GM12878 (cell line): ENCODE measurements around the gene SYNDIG1. TPM values are rescaled to one million over a fixed set of nuclear protein-coding genes. Genes with fewer than 3 reads are reported as not detected.

Experiments used
- IKZF2 ChIP-seq, 2 experiments: fragments of 450-650 bp; IDR thresholded peaks; 2 replicates each; pipeline ENCODE4 v1.6.1; 2017; ENCODE audit warnings: mild to moderate bottlenecking in 2 of 2, moderate library complexity in 2 of 2
- MYB ChIP-seq: fragments of 150-350 bp; IDR thresholded peaks from 2 replicates; pipeline ENCODE4 v1.6.1; 2014; ENCODE audit warnings: mild to moderate bottlenecking, low read depth, low read length, borderline replicate concordance
- MYC ChIP-seq: IDR thresholded peaks from 2 replicates; pipeline ENCODE4 v1.6.1; 2011; ENCODE audit warnings: mild to moderate bottlenecking, low read length, moderate library complexity, inconsistent platforms; ENCODE audit not compliant: insufficient read depth, insufficient replicate concordance, insufficient read length, severe bottlenecking
- POLR2A ChIP-seq: IDR thresholded peaks from 2 replicates; pipeline ENCODE4 v1.6.1; 2011; ENCODE audit warnings: low read depth, mild to moderate bottlenecking, low read length
- POLR2AphosphoS5 ChIP-seq: IDR thresholded peaks from 2 replicates; pipeline ENCODE4 v1.6.1; 2011; ENCODE audit warnings: mild to moderate bottlenecking, low read length, inconsistent platforms
- polyA plus RNA-seq, 11 experiments: library from polyadenylated mRNA; depleted of rRNA in 4 of 11; unstranded in 6 of 11; stranded (reverse) in 5 of 11; fragments of >200 nt; fragmentation: Nextera tagmentation in 4 of 11; fragmentation: Illumina TruSeq in 1 of 11; extraction: Ambion mirVana in 4 of 11; extraction: Trizol in 1 of 11; gene quantifications; 1 replicate in 1 of 11; 2 replicates in 10 of 11; pipeline versions ENCODE4 v1.2.1 to v1.2.3, GENCODE V29; 2011 to 2016; ENCODE audit warnings: inconsistent platforms in 2 of 11, missing spikeins in 2 of 11, low read depth in 1 of 11
- total RNA-seq, 4 experiments: library from RNA; depleted of rRNA in 3 of 4; stranded (reverse); fragments of >200 nt in 3 of 4; fragmentation: Illumina TruSeq in 1 of 4; extraction: Trizol in 1 of 4; gene quantifications; 2 replicates each; pipeline versions ENCODE4 v1.2.1 to v1.2.3, GENCODE V29; 2013 to 2021
- TF ChIP-seq, protein P1 (sequence below): fragments of 450-650 bp; IDR thresholded peaks from 2 replicates; pipeline ENCODE4 v1.6.1; 2014; ENCODE audit warnings: mild to moderate bottlenecking
- TF ChIP-seq, protein P2 (sequence below): fragments of 450-650 bp; IDR thresholded peaks from 2 replicates; pipeline ENCODE4 v1.6.1; 2017; ENCODE audit warnings: mild to moderate bottlenecking, moderate library complexity
- TF ChIP-seq, protein P3 (sequence below): fragments of 450-650 bp; IDR thresholded peaks from 2 replicates; pipeline ENCODE4 v1.6.1; 2017; ENCODE audit warnings: low read depth, mild to moderate bottlenecking, moderate library complexity
- TF ChIP-seq, protein P4 (sequence below): IDR thresholded peaks from 2 replicates; pipeline ENCODE4 v1.6.1; 2011; ENCODE audit warnings: low read depth, mild to moderate bottlenecking, low read length, moderate library complexity, borderline replicate concordance; ENCODE audit errors: extremely low read depth

Gene SYNDIG1
- total and polyA plus RNA-seq, 10 of the 15 experiments (the other 5 are each of a cell fraction or from before 2014, with no cell fraction given): not detected

DNA sequence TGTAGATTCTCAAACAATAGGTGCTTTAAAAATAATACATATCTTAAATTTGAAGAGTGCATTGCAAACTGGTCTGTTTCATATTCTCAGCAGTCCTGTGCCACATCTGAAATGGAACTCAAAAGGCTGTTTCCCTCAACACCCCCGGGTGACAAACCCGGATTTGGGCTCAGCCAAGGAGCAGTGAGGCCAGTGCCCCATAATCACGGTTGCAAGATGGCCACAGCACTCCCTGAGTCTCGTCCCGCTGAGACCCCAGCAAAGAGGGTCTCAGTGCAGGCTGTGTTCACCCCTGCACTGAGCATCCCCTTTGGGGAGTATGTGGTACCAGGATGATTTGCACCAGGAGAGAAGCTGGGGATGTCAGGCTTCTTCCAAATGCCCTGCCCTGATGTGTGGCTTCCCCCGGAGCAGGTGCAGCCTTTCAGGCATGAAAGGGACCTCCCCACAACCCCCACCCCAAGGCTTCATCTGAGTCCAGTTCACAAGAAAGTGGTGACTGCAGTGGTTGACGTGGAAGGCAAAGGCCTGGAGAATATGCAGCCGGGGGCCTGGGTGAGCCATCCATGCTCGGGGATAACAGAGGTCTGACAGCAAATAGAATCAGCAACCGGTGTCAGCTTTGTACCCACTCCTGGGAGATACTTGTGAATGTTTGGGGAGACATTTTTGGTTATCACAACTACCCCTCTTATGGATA is 202.9 kb downstream of the SYNDIG1 start (continued):
- TF ChIP-seq, protein P1, sequence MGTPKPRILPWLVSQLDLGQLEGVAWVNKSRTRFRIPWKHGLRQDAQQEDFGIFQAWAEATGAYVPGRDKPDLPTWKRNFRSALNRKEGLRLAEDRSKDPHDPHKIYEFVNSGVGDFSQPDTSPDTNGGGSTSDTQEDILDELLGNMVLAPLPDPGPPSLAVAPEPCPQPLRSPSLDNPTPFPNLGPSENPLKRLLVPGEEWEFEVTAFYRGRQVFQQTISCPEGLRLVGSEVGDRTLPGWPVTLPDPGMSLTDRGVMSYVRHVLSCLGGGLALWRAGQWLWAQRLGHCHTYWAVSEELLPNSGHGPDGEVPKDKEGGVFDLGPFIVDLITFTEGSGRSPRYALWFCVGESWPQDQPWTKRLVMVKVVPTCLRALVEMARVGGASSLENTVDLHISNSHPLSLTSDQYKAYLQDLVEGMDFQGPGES: no peak
- TF ChIP-seq, protein P2, sequence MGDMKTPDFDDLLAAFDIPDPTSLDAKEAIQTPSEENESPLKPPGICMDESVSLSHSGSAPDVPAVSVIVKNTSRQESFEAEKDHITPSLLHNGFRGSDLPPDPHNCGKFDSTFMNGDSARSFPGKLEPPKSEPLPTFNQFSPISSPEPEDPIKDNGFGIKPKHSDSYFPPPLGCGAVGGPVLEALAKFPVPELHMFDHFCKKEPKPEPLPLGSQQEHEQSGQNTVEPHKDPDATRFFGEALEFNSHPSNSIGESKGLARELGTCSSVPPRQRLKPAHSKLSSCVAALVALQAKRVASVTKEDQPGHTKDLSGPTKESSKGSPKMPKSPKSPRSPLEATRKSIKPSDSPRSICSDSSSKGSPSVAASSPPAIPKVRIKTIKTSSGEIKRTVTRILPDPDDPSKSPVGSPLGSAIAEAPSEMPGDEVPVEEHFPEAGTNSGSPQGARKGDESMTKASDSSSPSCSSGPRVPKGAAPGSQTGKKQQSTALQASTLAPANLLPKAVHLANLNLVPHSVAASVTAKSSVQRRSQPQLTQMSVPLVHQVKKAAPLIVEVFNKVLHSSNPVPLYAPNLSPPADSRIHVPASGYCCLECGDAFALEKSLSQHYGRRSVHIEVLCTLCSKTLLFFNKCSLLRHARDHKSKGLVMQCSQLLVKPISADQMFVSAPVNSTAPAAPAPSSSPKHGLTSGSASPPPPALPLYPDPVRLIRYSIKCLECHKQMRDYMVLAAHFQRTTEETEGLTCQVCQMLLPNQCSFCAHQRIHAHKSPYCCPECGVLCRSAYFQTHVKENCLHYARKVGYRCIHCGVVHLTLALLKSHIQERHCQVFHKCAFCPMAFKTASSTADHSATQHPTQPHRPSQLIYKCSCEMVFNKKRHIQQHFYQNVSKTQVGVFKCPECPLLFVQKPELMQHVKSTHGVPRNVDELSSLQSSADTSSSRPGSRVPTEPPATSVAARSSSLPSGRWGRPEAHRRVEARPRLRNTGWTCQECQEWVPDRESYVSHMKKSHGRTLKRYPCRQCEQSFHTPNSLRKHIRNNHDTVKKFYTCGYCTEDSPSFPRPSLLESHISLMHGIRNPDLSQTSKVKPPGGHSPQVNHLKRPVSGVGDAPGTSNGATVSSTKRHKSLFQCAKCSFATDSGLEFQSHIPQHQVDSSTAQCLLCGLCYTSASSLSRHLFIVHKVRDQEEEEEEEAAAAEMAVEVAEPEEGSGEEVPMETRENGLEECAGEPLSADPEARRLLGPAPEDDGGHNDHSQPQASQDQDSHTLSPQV: no peak
- TF ChIP-seq, protein P3, sequence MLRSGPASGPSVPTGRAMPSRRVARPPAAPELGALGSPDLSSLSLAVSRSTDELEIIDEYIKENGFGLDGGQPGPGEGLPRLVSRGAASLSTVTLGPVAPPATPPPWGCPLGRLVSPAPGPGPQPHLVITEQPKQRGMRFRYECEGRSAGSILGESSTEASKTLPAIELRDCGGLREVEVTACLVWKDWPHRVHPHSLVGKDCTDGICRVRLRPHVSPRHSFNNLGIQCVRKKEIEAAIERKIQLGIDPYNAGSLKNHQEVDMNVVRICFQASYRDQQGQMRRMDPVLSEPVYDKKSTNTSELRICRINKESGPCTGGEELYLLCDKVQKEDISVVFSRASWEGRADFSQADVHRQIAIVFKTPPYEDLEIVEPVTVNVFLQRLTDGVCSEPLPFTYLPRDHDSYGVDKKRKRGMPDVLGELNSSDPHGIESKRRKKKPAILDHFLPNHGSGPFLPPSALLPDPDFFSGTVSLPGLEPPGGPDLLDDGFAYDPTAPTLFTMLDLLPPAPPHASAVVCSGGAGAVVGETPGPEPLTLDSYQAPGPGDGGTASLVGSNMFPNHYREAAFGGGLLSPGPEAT: no peak
- TF ChIP-seq MYC: no peak
- TF ChIP-seq, protein P4, sequence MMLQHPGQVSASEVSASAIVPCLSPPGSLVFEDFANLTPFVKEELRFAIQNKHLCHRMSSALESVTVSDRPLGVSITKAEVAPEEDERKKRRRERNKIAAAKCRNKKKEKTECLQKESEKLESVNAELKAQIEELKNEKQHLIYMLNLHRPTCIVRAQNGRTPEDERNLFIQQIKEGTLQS: no peak
- TF ChIP-seq IKZF2 (IDR thresholded peaks at IDR 0.05): no peak
- no peak for TF ChIP-seq MYB
- TF ChIP-seq POLR2A: no peak
- no peak for TF ChIP-seq POLR2AphosphoS5
- TF ChIP-seq, all 136 proteins: peak for 0
